PC-9 (cell line): ENCODE results near the gene SLC47A1. TPM values are rescaled to one million over a fixed set of nuclear protein-coding genes. Genes with fewer than 3 reads are reported as not detected.
"Not testable (repeated sequence)": the region's sequence is repeated elsewhere in the genome, so short reads cannot be mapped to it uniquely, and the experiment has no call there.

ENCODE experiments used
- BruUV-seq: library from RNA; stranded (reverse); fragments of 400-500 nt; replicated peaks from 2 replicates; lab custom pipeline; 2021; lab: Mats Ljungman, UMichigan
- CTCF ChIA-PET: fragments of 300-600 bp; sonication (Branson Sonifier 250); formaldehyde crosslinking; loops from one replicate; lab custom pipeline; 2022; ENCODE audit warnings: antibody characterized with exemption; lab: Charles Lee
- POLR2A ChIA-PET: fragments of 300-600 bp; sonication (Branson Sonifier 250); formaldehyde crosslinking; loops from one replicate; lab custom pipeline; 2022; ENCODE audit warnings: antibody characterized with exemption; ENCODE audit not compliant: unreplicated experiment; lab: Charles Lee
- DNase-seq, 2 experiments: peaks; one replicate each; pipeline versions ENCODE4 v3.0.0 to v3.0.0-alpha.2; 2015 to 2022; ENCODE audit warnings: mixed read lengths in 1 of 2
- H2AFZ ChIP-seq: fragments of 200-600 bp; sonication (generic); 2 replicates; pipeline ENCODE4 v1.8.1; 2017; ENCODE audit warnings: antibody characterized with exemption
- H3F3A ChIP-seq: fragments of 200-600 bp; sonication (generic); 2 replicates; pipeline ENCODE4 v1.8.1; 2017; ENCODE audit warnings: antibody characterized with exemption, mild to moderate bottlenecking, low read depth; ENCODE audit not compliant: insufficient read depth
- H3K27ac ChIP-seq: fragments of 200-600 bp; sonication (generic); 2 replicates; pipeline ENCODE4 v1.6.1; 2016; ENCODE audit warnings: mixed run types
- H3K27me3 ChIP-seq: fragments of 200-600 bp; sonication (generic); 2 replicates; pipeline ENCODE4 v1.6.1; 2016; ENCODE audit warnings: low read depth, mixed run types; ENCODE audit not compliant: insufficient read depth
- H3K36me3 ChIP-seq: fragments of 200-600 bp; sonication (generic); 2 replicates; pipeline ENCODE4 v1.6.1; 2016; ENCODE audit warnings: low read depth, mixed run types
- H3K4me1 ChIP-seq: fragments of 200-600 bp; sonication (generic); replicated peaks from 2 replicates; pipeline ENCODE4 v1.6.1; 2016; ENCODE audit warnings: mixed run types; ENCODE audit not compliant: insufficient read depth
- H3K4me2 ChIP-seq: fragments of 200-600 bp; sonication (generic); 2 replicates; pipeline ENCODE4 v1.6.1; 2017; ENCODE audit warnings: mixed run types
- H3K4me3 ChIP-seq: fragments of 200-600 bp; sonication (generic); 2 replicates; pipeline ENCODE4 v1.6.1; 2016; ENCODE audit warnings: mixed run types
- H3K79me2 ChIP-seq: fragments of 200-600 bp; sonication (generic); 2 replicates; pipeline ENCODE4 v1.6.1; 2017; ENCODE audit warnings: low read depth, mixed run types
- H3K9me2 ChIP-seq: fragments of 200-600 bp; sonication (generic); 2 replicates; pipeline ENCODE4 v1.8.1; 2017; ENCODE audit warnings: mild to moderate bottlenecking; ENCODE audit not compliant: insufficient read depth
- H3K9me3 ChIP-seq: fragments of 200-600 bp; sonication (generic); 2 replicates; pipeline ENCODE4 v1.8.1; 2016; ENCODE audit warnings: low read depth; ENCODE audit not compliant: insufficient read depth
- H4K20me1 ChIP-seq: fragments of 200-600 bp; sonication (generic); 2 replicates; pipeline ENCODE4 v1.8.1; 2017; ENCODE audit not compliant: insufficient read depth
- EZH2 ChIP-seq: fragments of 200-600 bp; sonication (generic); IDR thresholded peaks from 2 replicates; pipeline ENCODE4 v1.8.0; 2017; ENCODE audit warnings: antibody characterized with exemption, low read depth
- intact Hi-C: fragments of 100-400 bp; cut with micrococcal nuclease; formaldehyde crosslinking; loops from one replicate; pipeline ENCODE4 v1.10.0; 2022; ENCODE audit not compliant: unreplicated experiment
- total RNA-seq: library from RNA; stranded (reverse); gene quantifications from 2 replicates; pipeline ENCODE4 v1.2.3, GENCODE V29; 2021
- TF ChIP-seq, protein P1 (sequence below): fragments of 200-600 bp; sonication (generic); conservative IDR thresholded peaks from 2 replicates; pipeline ENCODE4 v1.6.1; 2017; ENCODE audit warnings: mixed run types, antibody characterized with exemption, mild to moderate bottlenecking, moderate library complexity

SLC47A1 gene
- total RNA-seq, 1 experiment from 2014 or later: 1.3 TPM

DNA sequence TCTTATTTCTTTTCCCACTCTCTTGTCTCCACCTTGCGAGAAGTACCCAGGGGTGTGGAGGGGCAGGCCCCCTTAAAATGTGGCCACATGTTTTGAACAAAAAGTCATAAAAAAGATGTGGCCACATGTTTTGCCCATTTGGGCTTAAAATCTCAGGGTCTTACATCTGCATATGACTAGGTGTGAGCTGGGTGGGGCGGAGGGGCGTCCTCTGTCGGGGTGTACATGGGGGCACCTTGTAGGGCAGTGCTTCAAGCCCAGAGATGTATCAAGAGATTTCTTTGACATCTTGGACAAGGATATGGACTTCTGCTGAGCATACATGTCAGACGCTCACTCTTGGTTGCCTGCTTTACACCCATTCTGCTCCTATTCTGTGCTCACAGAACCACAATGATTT is 13.0 kb upstream of the SLC47A1 start:
- no peaks in the 10 kb centered on the region for H3F3A ChIP-seq
- POLR2A ChIA-PET: no interaction called here
- 0 out of 2 replicates have a peak, but pooled peaks cover 4% of the 10 kb centered on the region for H3K9me2 ChIP-seq
- BruUV-seq: no TSS peak
- intact Hi-C loops: no loop called here
- no peaks in the 10 kb centered on the region for H3K9me3 ChIP-seq
- CTCF ChIA-PET: no interaction called here
- no peaks in the 10 kb centered on the region for H3K27me3 ChIP-seq
- H2AFZ ChIP-seq: no peak overlapping the region
- TF ChIP-seq EZH2: no peak
- TF ChIP-seq, protein P1, sequence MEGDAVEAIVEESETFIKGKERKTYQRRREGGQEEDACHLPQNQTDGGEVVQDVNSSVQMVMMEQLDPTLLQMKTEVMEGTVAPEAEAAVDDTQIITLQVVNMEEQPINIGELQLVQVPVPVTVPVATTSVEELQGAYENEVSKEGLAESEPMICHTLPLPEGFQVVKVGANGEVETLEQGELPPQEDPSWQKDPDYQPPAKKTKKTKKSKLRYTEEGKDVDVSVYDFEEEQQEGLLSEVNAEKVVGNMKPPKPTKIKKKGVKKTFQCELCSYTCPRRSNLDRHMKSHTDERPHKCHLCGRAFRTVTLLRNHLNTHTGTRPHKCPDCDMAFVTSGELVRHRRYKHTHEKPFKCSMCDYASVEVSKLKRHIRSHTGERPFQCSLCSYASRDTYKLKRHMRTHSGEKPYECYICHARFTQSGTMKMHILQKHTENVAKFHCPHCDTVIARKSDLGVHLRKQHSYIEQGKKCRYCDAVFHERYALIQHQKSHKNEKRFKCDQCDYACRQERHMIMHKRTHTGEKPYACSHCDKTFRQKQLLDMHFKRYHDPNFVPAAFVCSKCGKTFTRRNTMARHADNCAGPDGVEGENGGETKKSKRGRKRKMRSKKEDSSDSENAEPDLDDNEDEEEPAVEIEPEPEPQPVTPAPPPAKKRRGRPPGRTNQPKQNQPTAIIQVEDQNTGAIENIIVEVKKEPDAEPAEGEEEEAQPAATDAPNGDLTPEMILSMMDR: no peak
- no peaks in the 10 kb centered on the region for H3K79me2 ChIP-seq
- H4K20me1 ChIP-seq: no peaks in the 10 kb centered on the region
- H3K4me3 ChIP-seq: no peak overlapping the region
- DNase-seq: no peak
- no peaks in the 10 kb centered on the region for H3K36me3 ChIP-seq
- no peak overlapping the region for H3K4me2 ChIP-seq
- H3K27ac ChIP-seq: no peak overlapping the region
- H3K4me1 ChIP-seq: no peaks in the 10 kb centered on the region

DNA sequence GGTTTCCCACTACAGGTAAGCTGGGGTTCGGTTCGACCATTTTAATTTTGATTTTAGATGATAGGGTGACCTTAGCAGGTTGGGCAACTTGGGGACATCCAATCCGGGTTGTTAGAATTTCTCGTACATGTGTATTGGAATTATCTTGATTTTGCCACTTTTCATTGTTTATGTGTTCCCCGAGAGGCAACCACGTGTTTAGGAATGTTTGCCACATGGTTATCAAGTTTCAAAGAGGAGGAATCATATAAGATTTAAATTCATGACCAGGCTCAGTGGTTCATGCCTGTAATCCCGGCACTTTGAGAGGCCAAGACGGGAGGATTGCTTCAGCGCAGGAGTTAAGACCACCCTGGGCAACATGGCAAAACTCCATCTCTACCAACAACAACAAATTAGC is 10.0 kb upstream of the SLC47A1 start:
- Histone ChIP-seq H3K9me3 (no peaks in the 10 kb centered on the region), H3F3A (no peaks in the 10 kb centered on the region), H2AFZ (no peak overlapping the region), H3K27ac (no peak overlapping the region), H3K4me3 (no peak overlapping the region), H4K20me1 (no peaks in the 10 kb centered on the region), H3K27me3 (no peaks in the 10 kb centered on the region), H3K9me2 (no peaks in the 10 kb centered on the region), H3K36me3 (no peaks in the 10 kb centered on the region), H3K4me2 (no peak overlapping the region), H3K79me2 (no peaks in the 10 kb centered on the region), H3K4me1 (no peaks in the 10 kb centered on the region)
- no peak for DNase-seq
- intact Hi-C loops: no loop called here
- ChIA-PET POLR2A (no interaction called here), CTCF (no interaction called here)
- BruUV-seq: no TSS peak
- TF ChIP-seq EZH2: no peak
- TF ChIP-seq, protein P1: no peak

DNA sequence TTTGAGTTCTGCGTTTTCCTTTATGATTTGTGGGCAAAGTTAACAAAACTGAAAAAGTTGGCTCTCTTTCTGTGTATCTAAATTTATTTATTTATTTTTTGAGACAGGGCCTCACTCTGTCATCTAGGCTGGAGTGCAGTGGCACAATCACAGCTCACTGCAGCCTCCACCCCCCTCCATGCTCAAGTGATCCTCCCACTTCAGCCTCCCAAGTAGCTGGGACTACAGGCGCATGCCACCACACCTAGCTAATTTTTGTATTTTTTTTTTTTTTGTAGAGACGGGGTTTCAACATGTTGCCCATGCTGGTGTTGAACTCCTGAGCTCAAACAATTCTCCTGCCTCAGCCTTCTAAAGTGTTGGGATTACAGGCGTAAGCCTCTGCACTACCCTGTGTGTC is 6.7 kb upstream of the SLC47A1 start:
- H3F3A ChIP-seq, H2AFZ ChIP-seq, H3K4me3 ChIP-seq, H3K27ac ChIP-seq, H3K36me3 ChIP-seq, H3K79me2 ChIP-seq, H3K4me2 ChIP-seq, intact Hi-C loops, H3K27me3 ChIP-seq, H3K9me3 ChIP-seq, DNase-seq, POLR2A ChIA-PET, H3K9me2 ChIP-seq, CTCF ChIA-PET, H4K20me1 ChIP-seq, H3K4me1 ChIP-seq, BruUV-seq: not testable (repeated sequence)

DNA sequence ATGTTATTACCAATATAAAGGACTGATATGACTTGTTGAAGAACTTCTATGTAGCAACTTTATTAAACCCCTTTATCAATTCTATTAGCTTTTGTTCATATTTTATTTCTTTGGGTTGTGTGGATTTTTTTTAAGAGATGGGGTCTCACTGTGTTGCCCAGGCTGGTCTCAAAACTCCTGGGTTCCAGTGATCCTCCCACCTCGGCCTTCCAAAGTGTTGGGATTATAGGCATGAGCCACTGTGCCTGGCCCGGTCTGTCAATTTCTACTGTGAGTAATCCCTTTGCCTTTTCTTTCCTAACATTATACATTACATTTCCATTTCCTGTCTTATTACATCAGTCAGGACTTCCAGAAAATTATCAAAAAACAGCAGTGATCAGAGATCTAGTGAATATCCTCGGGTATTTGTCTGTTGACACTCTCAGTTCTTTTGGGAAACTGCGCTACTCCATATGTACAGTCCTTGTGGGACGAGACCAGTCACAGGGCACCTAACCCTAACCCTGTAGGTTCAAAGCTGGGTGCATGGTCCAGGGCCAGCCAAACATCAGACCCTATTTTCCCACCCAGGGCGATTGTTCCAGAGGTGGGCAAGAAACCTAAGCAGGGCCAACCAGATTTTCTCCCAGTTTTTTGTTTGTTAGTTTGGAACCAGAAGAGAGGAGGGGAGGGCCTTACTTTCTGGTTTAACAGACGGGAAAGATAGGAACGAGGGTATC is 1.7 kb upstream of the SLC47A1 start:
- Histone ChIP-seq H3K9me2 (no peaks in the 10 kb centered on the region), H3K27ac (no peak overlapping the region), H3K9me3 (no peaks in the 10 kb centered on the region), H4K20me1 (no peaks in the 10 kb centered on the region), H2AFZ (no peak overlapping the region), H3F3A (no peaks in the 10 kb centered on the region), H3K4me2 (no peak overlapping the region), H3K4me1 (no peaks in the 10 kb centered on the region), H3K4me3 (no peak overlapping the region), H3K79me2 (no peaks in the 10 kb centered on the region), H3K27me3 (peaks cover 31% of the 10 kb centered on the region), H3K36me3 (no peaks in the 10 kb centered on the region)
- no peak for DNase-seq
- TF ChIP-seq EZH2: no peak
- TF ChIP-seq, protein P1: no peak
- intact Hi-C loops: no loop called here
- no TSS peak for BruUV-seq
- ChIA-PET CTCF (no interaction called here), POLR2A (no interaction called here)
